NCI-H2196 (cell line): Measurements from ENCODE around the gene ZNF558.
A peak's percentile ranks its signal among the peaks of the same experiment; 100 is the strongest.

Experiments used
- DNase-seq: peaks from one replicate; lab custom pipeline; 2025; ENCODE audit not compliant: unreplicated experiment; lab: John Stamatoyannopoulos, UW

The ZNF558 gene

DNA sequence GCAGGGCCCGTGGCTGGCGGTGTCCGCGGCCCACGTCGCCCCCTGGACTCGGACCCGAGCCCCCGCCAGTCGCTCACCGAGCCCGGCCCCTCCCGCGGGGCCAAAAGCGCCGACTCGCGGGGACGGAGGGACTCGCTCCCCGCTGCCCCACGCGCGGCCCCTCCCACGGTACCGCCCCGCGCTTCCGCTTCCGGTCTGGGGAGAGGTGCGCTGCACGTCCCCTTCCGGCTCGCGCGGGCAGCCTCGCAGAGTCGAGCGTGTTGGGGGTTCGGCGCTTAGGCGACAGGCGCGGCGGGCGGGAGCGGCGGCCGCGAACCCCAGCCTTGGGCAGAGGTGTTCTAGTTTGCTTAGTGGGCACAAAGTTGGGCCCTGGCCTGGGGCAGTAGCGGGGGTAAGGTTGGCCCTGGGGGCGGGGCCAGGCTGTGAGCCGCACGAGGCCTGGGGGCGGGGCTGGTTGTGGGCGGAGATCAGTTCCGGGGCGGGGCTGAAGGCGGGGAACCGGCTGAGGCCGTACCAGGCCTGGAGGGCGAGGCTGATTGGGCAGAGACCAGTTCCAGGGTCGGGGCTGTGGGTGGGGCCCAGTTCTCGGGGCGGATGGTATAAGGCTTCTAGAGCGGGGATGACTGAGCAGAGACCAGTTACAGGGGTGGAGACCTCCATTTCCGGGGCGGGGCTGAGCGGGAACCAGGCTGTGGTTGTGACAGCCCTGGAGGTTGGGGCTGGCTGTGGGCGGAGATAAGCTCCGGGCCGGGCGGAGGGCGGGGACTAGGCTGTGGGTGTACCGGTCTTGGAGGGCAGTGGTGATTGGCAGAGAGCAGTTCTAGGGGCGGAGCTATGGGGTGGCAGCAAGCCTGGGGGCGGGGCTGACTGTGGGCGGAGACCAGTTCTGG is at the start of gene ZNF558, which contains the start of gene MBD3L1:
Gene ZNF558, minus strand, starts transcription at position 173 of the 890 bp plus-strand sequence. CDS start 9,645 bp downstream, outside the sequence.
Gene MBD3L1, plus strand, starts transcription at position 246 of the 890 bp plus-strand sequence. CDS start 10,302 bp downstream, outside the sequence.
- DNase-seq: peak; percentile 96

DNA sequence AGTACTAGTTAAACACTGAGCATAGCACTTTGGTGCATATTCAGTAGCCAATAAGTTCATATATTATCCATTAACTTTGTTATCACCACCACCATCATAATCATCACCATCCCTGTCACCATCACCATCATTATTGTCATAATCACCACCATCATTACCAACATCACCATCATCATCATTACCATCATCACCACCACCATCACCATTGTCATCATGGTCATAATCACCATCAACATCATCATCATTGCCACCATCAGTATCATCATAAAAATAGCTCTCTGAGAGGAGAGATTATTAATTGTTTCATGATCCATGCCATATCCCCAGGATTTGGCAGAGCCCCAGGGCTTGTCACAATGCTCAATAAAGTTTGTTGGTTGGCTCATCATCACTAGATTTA is 49.4 kb upstream of the ZNF558 start:
- no peak for DNase-seq

DNA sequence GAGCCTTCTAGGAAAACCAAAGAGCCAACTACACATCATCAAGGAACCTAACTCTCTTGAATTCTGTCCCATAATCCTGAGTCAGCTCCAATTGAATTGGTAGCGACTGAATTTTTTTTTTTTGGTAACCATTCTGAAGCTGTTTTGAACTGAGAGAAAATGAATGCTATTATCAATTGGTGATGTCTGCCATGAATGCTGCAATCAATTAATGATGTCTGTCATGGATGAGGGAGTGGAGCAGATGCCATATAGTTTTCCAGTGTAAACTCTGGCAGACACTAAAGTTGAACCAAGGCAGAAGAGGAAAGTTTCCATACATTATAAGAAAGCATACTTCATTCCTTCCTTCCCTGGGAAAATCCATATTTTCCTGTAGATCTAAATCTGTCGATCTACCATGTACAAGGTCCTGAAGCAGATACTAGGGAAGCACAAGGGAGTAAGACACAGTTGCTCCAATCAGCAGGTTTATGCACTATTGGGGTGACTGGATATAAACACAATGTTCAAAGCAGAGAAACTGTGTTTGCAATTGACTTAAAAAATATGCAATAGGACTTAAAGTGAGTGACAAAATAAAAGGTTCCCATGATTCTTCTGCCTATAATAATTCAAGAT is 48.9 kb upstream of the ZNF558 start:
- no peak for DNase-seq

DNA sequence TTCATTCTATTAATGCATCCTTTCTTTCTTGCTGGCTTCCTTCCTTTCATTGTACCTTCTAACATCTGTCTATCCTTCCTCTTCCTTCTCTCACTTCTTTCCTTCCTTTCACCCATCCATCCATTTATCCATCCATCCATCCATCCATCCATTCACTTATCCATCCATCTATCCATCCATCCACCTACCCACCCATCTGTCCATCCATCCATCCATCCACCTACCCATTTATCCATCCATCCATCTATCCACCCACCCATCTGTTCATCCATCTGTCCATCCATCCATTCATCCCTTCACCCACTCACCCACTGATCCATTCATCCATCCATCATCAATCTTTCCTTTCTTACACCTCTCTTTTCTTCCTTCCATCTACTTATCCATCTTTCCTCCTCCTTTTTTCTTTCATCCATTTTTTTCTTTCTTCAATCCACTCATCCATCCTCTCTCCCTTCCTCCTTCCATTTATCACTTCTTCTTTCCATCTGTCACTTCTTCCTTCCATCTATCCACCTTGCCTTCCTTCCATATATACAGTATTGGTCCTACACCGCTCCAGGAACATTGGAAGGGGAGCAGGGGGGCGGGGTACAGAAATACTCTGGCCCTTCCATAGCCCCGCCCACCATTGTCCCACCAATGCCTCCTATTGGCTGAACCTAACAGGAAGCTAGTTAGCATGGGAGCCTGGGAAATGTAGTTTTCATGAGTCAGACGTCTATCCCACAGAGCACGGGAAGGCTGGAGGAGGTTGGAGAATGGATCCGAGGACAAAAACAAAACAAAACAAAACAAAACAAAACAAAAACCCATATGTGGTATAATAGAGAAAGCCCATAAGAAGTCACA is 46.0 kb upstream of the ZNF558 start:
- no peak for DNase-seq

DNA sequence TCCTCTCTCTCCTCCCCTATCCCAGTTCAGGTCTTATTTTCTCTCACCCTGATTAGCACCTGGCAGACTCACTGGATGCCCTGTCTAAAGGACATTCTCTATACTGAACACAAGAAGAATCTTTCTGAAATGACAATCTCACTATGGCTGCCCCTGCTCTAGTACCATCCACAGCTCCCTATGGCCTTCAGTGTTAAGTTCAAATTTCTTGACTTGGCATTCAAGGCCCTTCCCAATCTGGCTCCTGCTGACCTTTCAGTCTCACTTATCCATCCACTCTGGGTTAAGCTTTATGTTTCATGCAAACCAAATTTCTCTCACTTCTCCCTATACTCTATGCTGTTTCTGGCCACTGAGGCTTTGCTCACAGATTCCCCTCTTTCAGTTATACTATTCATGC is 34.2 kb upstream of the ZNF558 start:
- DNase-seq: no peak

DNA sequence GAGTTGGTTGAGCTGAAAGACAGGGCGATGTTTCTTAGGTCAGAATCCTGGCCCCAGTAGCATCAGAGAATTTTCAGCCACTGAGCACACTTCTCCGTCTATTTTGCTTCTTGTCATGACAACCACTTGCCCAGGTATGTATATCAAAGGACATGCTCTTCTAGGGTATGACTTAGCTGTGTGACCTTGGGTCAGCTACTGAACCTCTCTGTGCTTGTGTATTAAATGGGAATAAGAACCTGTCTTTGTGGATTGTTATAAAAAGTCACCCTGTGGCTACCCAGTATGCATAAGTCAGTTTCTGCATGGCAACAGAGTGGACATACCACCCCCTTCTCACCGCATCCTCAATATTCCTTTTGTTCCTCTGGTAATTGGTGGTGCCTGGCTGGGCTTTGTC is 26.2 kb upstream of the ZNF558 start:
- DNase-seq: no peak

DNA sequence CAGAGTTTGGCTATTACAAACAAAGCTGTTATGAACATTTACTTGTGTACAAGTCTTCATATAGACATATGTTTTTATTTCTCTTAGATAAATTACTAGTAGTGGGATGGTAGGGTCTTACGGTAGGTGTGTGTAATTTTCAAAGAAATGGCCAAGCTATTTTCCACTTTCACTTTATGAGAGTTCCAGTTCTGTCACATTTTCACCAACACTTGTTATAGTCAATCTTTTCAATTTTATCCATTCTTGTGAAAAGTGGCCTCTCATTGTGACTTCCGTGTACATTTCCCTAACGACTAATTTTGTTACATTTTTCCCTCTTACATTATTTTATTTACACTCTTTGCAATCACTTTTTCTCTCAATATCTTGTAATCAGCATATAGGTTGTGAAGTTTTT is 18.4 kb upstream of the ZNF558 start:
- DNase-seq: no peak

DNA sequence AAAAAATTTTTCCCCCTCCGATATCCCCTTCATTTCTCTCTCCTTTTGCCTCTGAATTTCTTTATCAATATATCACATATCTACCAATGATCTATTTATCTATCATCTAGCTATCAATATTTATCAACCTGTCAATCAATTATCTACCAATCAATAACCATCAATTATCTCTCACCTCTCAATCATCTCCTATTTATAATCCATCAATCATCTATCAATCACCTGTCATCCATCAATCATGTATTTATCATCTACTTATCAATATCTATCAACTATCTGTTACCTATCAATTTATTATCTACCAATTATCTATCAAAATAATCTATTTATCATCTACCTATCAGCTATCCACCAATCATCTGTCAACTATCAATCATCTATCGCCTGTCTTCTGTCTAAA is 17.1 kb upstream of the ZNF558 start:
- no peak for DNase-seq

DNA sequence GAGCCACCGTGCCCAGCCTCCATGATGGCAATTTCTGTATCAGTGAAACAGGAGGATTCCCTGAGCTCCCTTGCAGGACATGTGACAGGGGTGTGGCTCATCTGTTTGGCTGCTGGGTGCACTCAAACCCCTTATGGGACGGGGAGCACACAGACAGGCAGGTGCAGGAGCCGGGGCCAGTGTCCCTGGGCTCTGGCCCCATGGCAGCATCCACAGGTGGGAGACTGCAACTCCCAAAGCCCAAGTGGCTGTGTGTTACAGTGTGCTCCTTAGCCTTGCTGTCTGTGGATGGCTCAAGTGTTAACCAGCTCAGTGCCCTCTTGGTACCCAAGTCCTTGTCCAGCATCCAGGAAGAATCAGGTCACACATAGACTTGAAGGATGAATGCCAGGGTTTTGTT is 14.7 kb upstream of the ZNF558 start:
- DNase-seq: no peak

DNA sequence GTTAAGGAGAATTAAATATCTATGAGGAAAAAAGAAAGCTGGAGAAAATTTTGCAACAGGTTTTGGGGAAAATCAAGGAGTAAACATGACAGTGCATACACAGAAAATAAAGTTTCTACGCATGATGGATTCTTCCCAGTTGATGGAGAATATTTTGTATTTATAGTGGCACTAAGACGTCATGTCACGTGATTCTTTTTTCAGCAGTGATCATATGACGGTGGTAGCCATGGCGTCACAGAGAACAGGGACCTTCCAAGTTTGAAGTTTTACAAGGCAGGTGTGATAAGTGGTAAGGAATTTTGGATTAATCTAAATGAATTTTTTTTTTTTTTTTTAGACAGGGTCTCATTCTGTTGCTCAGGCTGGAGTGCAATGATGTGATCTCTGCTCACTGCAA is 8.6 kb upstream of the ZNF558 start:
- no peak for DNase-seq

DNA sequence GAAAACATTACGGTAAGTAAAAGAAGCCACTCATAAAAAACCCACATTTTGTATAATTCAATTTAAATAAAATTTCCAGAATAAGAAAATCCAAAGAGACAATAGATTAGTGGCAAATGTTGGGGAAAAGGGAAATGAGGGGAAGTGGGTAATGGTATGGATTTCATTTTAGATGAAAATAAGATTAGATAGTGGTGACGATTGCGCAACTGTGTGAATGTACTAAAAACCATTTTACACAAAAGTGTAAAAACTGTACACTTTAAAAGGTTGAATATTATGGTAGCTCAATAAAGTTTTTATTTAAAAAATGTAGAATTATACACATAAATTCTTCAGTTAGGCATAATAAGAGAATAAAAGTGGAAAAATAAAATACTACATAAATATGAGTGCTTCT is 3.8 kb upstream of the ZNF558 start:
- no peak for DNase-seq

DNA sequence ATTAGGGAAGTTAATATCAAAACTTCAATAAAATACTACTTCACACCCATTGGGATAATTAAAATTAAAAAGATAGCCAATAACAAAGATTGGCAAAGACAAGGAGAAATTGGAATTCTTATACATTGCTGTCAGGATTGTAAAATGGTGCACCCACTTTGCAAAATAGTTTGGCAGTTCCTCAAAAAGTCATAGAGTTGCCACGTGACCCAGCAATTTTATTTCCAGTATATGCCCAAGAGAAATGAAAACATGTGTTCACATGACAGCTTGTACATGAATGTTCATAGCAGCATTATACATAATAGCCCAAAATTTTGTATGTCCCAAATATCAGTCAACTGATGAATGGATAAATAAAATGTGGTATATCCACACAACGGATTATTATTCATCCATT is 3.3 kb upstream of the ZNF558 start:
- DNase-seq: no peak

DNA sequence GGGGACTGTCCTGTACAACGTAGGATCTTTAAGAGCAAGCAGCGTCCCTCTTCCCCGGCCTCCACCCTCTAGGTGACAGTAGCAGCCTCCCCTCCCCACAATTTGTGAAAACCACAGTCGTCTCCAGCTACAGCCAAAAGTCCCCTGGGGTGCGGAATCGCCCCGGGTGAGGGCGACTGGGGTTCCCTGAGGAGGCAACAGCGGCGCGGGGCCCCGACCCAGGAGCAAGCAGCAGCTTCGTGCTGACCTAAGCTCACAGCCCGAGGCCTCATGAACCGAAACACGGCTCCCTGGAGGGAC is 322 bp downstream of the ZNF558 start:
- DNase-seq: no peak

DNA sequence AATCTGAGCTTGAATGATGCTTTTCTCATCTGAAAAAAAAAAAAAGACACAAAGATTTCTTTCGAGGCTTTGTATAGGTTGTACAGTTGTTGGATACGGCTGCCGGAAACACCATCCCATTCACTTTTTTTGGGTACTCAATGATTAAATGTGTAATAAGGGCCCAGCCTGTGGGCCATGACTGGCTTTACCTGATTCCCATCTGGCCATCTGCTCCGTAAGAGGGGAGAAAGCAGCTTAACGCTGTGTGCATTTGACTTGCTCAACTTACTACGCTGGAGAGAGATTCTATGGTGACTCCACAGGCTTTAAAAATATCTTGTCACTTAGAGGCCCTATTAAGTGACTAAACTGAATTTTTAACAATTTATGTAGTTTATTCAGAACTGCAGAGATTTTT is 731 bp downstream of the ZNF558 start:
- DNase-seq: no peak

DNA sequence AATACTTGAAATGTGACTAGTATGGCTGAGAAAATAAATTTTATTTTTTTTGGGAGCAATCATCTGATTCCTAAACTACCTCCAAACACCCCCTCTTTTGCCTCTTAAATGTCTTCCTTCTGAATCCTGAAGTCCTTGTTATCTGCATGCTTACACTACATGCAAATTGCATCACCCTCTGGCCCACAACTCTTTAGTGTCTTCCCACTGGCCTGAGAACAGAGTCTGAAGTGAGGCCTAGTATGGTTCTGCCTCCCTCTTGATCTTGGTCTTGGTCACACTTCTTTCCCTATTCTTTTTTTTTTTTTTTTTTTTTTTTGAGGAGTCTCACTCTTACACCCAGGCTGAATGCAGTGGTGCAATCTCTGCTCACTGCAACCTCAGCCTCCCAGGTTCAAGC is 4.8 kb downstream of the ZNF558 start:
- no peak for DNase-seq

DNA sequence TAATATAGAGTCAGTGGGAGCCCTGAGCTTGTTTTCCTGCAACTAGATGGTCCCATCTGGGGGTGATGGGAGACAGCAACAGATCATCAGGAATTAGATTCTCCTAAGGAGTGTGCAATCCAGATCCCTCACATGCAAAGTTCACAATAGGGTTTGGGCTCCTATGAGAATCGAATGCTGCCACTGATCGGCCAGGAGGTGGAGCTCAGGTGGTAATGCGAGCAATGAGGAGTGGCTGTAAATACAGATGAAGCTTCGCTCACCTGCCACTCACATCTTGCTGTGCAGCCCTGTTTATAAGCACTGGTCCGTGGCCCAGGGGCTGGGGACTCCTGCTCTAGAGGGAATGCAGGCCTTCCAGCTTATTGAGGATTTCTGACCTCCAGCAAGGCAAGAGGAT is 5.7 kb downstream of the ZNF558 start:
- DNase-seq: no peak

DNA sequence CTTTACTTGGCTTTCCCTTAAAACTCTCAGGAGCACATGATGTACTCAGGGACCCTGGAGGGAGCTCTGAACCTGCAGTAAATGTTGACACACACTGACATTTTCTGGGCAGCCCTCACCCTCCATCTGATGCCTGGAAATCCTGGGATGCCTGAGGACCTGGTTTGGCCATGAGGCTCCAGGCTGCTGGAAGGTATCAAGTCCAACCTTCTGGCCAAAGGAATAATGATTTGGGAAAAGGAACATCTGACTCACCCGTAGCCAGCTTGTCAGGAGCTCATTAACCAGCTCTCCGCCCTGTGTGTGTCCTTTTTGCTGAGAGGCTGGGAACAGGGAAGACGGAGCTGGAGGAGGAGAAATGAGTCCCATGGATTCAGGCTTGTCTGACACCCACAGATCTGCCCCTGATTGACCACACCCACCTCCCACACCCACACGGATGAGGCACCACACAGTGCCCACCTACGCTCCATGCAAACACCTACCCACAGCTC is 10.3 kb downstream of the ZNF558 start:
- DNase-seq: no peak

DNA sequence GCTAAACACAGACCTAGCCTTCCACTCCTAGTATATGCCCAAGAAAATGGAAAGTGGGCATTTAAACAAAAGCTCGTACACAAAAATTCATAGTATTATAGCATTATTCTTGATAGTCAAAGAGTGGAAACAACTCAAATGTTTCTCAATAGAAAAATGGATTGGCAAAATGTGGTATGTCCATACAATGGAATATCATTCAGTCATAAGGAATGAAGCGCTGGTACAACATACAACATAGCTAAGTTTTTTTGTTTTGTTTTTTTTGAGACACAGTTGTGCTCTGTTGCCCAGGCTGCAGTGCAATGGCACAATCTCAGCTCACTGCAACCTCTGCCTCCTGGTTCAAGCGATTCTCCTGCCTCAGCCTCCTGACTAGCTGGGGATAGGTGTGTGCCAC is 11.9 kb downstream of the ZNF558 start:
- no peak for DNase-seq

DNA sequence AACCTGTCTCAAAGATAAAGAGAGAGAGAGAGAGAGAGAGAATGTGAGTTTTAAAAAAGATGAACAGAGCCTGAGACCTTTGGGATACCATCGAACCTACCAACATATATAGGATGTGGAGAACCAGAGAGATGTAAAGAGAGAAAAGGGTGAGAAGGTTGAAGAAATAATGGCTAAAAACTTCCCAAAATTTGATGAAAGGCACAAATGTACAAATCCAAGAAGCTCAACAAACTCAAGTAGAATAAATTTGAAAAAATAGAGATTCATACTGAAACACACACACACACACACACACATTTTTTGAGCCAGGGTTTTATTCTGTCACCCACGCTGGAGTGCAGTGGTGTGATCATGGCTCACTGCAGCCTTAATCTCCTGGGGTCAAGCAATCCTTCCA is 16.3 kb downstream of the ZNF558 start:
- DNase-seq: no peak

DNA sequence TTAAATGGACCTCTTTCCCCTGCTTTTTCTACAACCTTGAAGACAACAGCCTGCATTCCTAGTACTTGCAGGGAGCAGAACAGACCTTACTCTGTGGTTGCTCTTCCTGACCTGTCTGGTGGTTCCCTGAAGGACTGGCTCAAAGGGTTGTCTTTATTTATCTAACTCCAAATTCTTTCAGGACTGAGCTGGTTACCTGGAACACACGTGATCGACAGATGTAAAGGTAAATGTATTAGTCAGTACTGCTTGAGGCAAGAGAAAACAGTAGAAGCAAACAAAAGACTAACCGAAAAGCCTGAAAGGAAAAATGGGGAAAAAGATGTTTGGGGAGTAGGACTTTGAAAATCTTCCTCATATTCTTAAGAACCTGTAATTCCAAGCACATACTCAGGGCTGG is 17.9 kb downstream of the ZNF558 start:
- no peak for DNase-seq

DNA sequence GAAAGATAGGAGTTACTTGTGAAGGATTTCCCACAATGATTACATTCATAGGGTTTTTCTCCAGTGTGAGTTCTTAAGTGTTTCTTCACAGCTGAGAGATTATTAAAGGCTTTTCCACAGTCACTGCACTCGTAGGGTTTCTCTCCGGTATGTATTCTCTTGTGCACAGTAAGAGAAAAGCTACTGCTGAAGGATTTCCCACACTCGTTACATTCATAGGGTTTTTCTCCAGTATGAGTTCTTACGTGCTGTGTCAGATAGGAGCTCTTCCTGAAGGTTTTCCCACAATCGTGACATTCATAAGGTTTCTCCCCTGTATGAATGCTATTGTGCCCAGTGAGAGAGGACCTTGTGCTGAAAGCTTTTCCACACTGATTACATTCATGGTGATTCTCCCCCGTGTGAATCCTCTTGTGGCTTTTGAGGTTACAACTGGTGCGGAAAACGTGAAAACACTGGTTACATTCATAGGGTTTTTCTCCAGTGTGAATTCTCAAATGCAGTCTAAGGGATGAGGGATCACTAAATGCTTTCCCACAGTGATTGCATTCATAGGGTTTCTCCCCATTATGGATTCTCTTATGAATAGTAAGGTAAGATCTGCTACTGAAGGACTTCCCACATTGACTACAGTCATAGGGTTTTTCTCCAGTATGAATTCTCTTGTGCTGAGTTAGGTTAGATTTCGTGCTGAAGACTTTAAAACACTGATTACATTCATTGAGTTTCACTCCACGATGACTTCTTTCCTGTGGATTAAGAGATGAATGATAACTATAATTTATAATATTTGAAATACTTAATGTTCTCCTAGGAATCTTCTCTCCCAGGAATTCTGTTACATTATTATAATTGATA is 20.6 kb downstream of the ZNF558 start:
- no peak for DNase-seq
